Suprapubic skin (tissue), 4 donors: Measurements from ENCODE around the gene LLGL1.

ENCODE experiments used
- POLR2A ChIP-seq, 2 donors: fragments of 450-650 bp; IDR thresholded peaks; one replicate each; pipeline ENCODE4 v1.6.1; 2017; ENCODE audit warnings: antibody characterized with exemption in 2 of 2, mild to moderate bottlenecking in 2 of 2, moderate library complexity in 2 of 2
- POLR2AphosphoS5 ChIP-seq, 3 donors: sonication (generic); formaldehyde crosslinking; IDR thresholded peaks; one replicate each; pipeline ENCODE4 v1.6.1; 2017; ENCODE audit warnings: antibody characterized with exemption in 3 of 3

DNA sequence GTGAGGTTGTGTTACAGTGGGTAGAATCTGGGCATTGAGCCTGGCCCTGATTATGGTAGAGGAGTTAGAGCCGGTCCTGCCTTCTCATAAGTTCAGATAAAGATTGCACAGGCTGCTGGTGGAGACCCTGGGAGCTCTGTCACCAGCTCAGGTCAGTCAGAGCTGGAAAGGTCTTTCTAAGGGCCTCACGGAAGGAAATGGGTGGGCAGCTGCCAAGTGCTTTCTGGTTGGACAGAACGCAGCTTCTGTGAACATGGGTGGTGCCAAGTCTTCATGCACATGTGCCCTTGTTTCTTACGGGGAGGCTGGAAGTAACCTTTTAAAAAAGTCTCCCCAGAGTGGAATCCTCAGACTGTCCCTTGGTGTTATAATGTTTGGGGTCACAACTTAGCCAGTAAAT is 26.9 kb upstream of the LLGL1 start:
- TF ChIP-seq POLR2A (IDR thresholded peaks at IDR 0.05): no peak
- TF ChIP-seq POLR2AphosphoS5 (IDR thresholded peaks at IDR 0.05): no peak
